ENCODE measurements around the gene CEP104. TPM values are rescaled to one million over a fixed set of nuclear protein-coding genes. Genes with fewer than 3 reads are reported as not detected.

Gene CEP104
- total and polyA plus RNA-seq, 4 donors = 7.5 to 23.2 (median 12.0) TPM

- no peaks in the 10 kb centered on the region for H3K27me3 ChIP-seq (ENCODE audit: control insufficient read depth in 4 of 4, insufficient read depth in 4 of 4, low read length in 3 of 4)
- H3K9ac ChIP-seq (ENCODE audit: low read depth in 1 of 2, low read length in 2 of 2) = no peak overlapping the region
- no peak overlapping the region for H3K4me3 ChIP-seq (ENCODE audit: low read depth in 1 of 3, low read length in 3 of 3)
- H3K36me3 ChIP-seq (ENCODE audit: control insufficient read depth in 4 of 4, insufficient read depth in 3 of 4, low read depth in 1 of 4, low read length in 3 of 4) = peaks cover 3 to 27% (median 9%) of the 10 kb centered on the region in 4 donors
- H3K4me1 ChIP-seq (ENCODE audit: control insufficient read depth in 4 of 4, insufficient read depth in 4 of 4, low read length in 3 of 4) = no peaks in the 10 kb centered on the region
- WGBS = over 99% methylated on average over 2 of the region's 2 CpGs
- no peak overlapping the region for H3K27ac ChIP-seq (ENCODE audit: low read depth in 1 of 2, low read length in 2 of 2)
- TF ChIP-seq TAF1 (conservative IDR thresholded peaks at IDR 0.05) (no peak), CTCF (IDR thresholded peaks at IDR 0.05; ENCODE audit: low read depth, low read length, missing input control) (no peak), NR2F2 (IDR thresholded peaks at IDR 0.05) (no peak), RXRA (IDR thresholded peaks at IDR 0.05) (no peak), JUND (IDR thresholded peaks at IDR 0.05) (no peak), HNF4G (IDR thresholded peaks at IDR 0.05) (no peak), HNF4A (conservative IDR thresholded peaks at IDR 0.05) (no peak), YY1 (IDR thresholded peaks at IDR 0.05) (no peak), SP1 (IDR thresholded peaks at IDR 0.05) (no peak), FOXA2 (IDR thresholded peaks at IDR 0.05) (no peak), FOXA1 (IDR thresholded peaks at IDR 0.05) (no peak), GABPA (IDR thresholded peaks at IDR 0.05 in 1 of 2, conservative IDR thresholded peaks at IDR 0.05 in 1 of 2) (no peak), RAD21 (IDR thresholded peaks at IDR 0.05) (no peak), EGR1 (IDR thresholded peaks at IDR 0.05; ENCODE audit: low read depth in 2 of 2) (no peak)
- TF ChIP-seq, protein P1, sequence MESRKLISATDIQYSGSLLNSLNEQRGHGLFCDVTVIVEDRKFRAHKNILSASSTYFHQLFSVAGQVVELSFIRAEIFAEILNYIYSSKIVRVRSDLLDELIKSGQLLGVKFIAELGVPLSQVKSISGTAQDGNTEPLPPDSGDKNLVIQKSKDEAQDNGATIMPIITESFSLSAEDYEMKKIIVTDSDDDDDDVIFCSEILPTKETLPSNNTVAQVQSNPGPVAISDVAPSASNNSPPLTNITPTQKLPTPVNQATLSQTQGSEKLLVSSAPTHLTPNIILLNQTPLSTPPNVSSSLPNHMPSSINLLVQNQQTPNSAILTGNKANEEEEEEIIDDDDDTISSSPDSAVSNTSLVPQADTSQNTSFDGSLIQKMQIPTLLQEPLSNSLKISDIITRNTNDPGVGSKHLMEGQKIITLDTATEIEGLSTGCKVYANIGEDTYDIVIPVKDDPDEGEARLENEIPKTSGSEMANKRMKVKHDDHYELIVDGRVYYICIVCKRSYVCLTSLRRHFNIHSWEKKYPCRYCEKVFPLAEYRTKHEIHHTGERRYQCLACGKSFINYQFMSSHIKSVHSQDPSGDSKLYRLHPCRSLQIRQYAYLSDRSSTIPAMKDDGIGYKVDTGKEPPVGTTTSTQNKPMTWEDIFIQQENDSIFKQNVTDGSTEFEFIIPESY (IDR thresholded peaks at IDR 0.05) = no peak
- TF ChIP-seq, protein P2, sequence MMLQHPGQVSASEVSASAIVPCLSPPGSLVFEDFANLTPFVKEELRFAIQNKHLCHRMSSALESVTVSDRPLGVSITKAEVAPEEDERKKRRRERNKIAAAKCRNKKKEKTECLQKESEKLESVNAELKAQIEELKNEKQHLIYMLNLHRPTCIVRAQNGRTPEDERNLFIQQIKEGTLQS (IDR thresholded peaks at IDR 0.05) = no peak
- TF ChIP-seq, protein P3, sequence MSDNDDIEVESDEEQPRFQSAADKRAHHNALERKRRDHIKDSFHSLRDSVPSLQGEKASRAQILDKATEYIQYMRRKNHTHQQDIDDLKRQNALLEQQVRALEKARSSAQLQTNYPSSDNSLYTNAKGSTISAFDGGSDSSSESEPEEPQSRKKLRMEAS (IDR thresholded peaks at IDR 0.05) = no peak
- TF ChIP-seq, protein P4, sequence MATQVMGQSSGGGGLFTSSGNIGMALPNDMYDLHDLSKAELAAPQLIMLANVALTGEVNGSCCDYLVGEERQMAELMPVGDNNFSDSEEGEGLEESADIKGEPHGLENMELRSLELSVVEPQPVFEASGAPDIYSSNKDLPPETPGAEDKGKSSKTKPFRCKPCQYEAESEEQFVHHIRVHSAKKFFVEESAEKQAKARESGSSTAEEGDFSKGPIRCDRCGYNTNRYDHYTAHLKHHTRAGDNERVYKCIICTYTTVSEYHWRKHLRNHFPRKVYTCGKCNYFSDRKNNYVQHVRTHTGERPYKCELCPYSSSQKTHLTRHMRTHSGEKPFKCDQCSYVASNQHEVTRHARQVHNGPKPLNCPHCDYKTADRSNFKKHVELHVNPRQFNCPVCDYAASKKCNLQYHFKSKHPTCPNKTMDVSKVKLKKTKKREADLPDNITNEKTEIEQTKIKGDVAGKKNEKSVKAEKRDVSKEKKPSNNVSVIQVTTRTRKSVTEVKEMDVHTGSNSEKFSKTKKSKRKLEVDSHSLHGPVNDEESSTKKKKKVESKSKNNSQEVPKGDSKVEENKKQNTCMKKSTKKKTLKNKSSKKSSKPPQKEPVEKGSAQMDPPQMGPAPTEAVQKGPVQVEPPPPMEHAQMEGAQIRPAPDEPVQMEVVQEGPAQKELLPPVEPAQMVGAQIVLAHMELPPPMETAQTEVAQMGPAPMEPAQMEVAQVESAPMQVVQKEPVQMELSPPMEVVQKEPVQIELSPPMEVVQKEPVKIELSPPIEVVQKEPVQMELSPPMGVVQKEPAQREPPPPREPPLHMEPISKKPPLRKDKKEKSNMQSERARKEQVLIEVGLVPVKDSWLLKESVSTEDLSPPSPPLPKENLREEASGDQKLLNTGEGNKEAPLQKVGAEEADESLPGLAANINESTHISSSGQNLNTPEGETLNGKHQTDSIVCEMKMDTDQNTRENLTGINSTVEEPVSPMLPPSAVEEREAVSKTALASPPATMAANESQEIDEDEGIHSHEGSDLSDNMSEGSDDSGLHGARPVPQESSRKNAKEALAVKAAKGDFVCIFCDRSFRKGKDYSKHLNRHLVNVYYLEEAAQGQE (IDR thresholded peaks at IDR 0.05) = no peak
- no peak for DNase-seq (ENCODE audit: low spot score)
- no peaks in the 10 kb centered on the region for H3K9me3 ChIP-seq (ENCODE audit: control insufficient read depth in 4 of 4, low read length in 3 of 4)
These were observed 42.9 kb downstream of the CEP104 start for GRCh38 chr1:3814065-3814464.

Measured in liver (tissue), 9 donors.